Stimulated activated CD8-positive, alpha-beta memory T cell treated with anti-CD3 and anti-CD28 coated beads, Interleukin-12 subunit alpha, Interleukin-12 subunit beta, amount 100 ng/mL, for 24 hours (primary cell): ENCODE data around the gene TTC9B.

Experiments used
- DNase-seq: peaks from one replicate; pipeline ENCODE4 v3.0.0-alpha.2; 2020; ENCODE audit errors: extremely low read depth

Gene TTC9B

DNA sequence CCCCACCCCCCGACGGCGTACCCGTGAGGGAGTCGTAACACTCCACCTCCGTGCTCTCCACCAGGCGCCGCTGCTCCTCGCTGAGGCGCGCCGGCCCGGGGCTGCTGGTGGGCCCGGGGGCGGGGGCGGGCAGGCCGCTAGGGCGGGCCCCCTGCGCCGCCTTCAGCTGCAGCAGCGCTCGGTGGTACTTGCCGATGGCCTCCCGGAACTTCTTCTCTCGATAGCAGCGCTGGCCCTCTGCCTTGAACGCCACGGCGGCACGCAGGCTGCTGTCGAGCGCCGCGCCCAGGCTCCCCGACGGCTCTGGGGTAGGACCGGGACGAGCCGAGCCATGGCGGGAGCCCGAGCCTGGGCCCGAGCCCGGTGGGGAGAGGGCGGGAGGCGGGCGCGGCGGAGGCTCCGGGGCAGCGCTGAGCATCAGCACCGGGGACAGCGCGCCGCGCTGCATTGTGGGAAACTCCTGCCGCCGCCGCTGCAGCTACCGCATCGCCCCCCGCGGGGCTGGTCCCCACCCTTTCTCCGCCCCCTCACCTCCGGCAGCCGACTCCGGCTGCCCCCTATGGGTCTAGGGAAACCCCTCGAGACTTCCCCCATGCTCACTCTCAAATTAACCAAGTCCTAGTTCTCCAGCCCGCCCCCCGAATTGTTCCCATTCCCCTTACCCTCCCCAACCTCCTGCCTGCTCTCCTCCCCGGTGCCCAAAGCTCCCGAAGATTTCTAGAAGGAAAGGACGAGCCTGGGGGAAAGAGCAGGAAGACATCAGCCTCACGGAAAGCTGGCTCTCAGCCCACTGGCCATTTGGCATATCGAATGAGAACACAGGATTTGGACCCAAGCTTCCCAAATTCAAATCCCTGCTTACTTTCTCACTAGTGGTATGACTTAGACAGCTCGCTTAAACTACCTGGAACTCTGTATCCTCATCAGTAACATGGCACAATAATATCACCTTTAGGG lies at the start of gene TTC9B:
Gene TTC9B, minus strand, starts transcription at position 451 of the 957 bp plus-strand sequence. Its CDS starts 3 bp downstream, at position 448.
- no peak for DNase-seq

DNA sequence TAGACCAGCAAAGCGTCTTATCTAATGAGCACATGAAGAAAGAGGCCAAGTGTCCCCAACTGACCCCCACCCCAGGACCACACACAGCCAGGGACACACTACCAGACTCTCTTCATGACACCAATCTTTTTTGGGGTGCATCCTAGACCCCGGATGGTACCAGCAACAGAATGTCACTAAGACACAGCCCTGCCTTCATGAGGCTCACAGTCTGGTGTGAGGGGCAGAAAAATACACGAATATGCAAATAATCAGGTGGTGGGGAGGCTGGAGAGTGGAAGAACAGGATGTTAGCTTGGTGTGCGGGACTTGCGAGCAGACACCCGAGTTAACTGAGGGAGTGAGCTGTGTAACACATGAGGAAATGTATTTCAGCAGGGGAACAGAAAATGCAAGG lies 49.4 kb upstream of the TTC9B start:
- no peak for DNase-seq

DNA sequence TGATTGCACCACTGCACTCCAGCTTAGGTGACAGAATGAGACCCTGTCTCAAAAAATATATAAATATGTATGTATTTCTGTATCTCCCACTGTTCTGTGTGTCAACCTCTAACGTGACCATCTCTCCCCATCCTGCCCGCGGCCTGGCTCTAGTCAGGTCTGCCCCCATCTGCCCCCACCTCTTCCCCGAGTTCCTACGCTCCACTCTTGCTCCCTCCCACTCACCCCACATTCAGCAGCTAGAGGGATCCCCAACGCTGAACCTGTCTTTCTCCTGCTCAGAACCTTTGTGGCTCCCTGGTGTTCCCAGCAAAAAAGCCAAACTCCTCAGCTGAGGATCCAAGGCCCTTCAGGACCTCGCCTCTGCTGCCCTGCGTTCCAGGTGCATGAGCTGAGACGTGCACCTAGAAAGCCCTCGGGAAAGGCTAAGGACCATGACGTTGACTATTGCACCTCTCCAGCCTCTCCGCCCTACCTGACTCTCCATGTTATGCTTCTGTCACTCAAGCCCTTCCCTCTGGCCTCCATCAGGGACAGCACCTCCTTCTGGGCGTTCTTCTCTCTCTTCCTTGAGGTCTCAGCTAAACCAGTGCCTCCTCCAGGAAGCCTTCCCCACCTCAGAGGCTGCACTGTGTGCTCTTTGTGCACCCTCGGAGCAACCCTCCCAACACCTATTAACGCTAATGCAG lies 48.9 kb upstream of the TTC9B start:
- DNase-seq: no peak

GRCh38 chr19:40266119-40266518 lies 47.9 kb upstream of the TTC9B start:
- no peak for DNase-seq

DNA sequence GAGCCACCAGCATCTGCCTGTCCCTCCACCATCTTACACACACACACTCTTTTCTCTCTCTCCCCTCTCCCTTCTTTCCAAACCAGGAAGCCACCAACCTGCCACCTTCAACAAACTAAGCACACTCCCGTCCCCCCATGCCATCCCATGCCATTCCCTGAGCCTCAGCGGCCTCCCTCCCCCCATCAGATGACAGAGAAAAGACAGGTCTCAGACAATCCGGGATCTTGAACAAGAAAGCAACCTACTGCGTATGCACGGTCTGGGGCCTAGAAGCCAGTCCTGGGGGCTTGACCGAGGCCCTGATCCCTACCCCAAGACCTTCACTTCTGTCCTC lies 47.5 kb upstream of the TTC9B start:
- no peak for DNase-seq

GRCh38 chr19:40265055-40265762 lies 47.0 kb upstream of the TTC9B start:
- DNase-seq: no peak

- DNase-seq: no peak
Observed at GRCh38 chr19:40264314-40265054, 46.3 kb upstream of the TTC9B start.

DNA sequence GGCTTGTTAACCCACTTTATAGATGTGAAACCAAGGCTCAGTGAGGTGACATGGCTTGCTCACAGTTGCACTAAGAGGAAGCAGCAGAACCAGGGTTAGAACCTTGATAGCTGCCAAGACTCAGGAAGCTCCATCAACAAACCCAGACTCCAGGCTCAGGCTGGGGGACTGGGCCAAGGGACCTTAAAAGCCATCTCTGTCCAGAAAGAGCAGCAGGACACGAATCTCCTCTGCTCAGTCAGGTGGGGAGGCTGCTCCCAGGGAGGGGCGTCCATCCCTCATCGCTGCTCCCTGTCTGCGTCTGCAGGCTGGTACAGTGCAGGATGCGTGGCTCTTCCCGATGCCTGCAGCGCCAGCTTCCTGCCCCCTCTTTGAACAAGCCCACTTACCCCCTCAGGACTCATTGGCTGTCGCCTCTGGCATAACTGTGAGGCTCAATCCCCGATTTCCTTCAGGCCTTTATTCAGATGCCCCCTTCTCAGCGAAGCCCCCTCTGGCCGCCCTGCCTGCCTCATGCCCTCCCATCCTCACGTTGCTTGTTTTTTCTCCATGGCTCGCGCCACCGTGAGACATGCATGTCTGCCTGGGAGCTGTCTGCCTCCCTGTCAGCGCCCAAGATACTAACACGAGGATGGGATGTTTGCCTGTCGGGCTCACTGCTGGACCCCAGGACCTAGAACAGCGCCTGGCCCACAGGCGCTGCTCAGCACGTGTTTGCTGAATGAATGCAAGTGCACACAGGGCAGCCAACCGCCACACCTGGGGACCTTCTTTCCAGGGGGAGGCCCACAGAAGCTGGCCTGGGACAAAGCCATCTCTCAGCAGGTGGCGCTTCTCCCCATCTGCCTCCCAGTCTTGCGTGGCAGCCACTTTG lies 45.5 kb upstream of the TTC9B start:
- no peak for DNase-seq

DNA sequence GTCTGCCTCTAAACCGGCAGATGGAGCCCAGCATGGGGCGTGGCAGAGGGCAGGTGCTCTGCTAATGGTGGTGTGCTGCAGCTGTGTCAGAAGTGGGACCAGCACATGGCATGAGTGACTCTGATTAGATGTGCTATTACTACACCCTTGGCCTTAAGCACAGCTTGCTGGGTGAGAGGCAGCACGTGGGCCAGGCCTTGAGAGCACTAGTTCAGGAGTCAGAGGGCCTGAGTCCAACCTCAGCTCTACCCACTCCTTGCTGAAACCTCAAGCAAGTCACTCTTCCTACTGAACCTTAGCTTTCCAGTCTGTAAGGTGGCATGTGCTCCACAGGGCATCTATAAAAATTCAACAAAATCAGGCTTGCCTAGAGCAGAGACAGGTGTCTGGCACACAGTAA lies 44.2 kb upstream of the TTC9B start:
- no peak for DNase-seq

DNA sequence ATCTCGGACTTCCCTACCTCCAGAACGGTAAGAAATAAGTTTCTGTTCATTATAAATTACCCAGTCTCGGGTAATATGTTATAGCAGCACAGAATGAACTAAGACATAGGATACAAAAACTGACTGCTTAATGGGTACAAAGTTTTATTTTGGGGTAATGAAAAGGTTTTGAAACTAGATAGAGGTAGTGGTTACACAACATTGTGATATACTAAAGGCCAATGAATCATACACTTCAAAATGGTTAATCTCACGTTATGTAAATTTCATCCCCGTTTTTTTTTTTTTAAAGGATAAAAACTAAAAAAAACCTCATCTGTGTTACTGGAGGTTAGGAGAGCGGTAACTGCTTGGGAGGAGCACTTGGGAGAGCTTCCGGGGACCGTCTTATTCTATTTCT lies 43.4 kb upstream of the TTC9B start:
- no peak for DNase-seq

DNA sequence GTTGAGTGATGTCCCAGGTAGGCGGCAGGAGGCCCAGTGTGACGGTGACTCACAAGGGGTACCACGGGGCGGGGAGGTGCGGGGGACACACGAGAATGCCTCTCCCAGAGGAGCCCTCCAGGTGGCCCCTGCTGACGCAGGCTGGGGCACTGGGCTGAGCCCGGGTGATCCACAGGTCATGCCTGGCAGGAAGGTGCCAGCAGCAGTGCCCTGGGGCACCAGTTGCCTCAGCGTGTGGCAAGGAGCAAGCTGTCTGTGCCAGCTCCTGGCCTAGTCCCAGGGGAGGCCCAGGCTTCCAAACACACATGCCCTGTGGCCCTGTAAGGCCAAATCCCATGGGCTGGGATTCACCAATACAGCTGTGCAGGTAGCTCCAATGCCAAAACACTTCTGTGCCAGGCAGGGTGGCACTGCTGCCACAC lies 38.9 kb upstream of the TTC9B start:
- DNase-seq: no peak

- no peak for DNase-seq
Observed at GRCh38 chr19:40256512-40256911, 38.3 kb upstream of the TTC9B start.

- DNase-seq: no peak
Observed at GRCh38 chr19:40255619-40256166, 37.5 kb upstream of the TTC9B start.

GRCh38 chr19:40254714-40255418 lies 36.7 kb upstream of the TTC9B start:
- DNase-seq: no peak

- no peak for DNase-seq
Observed at GRCh38 chr19:40253611-40254092, 35.5 kb upstream of the TTC9B start.

DNA sequence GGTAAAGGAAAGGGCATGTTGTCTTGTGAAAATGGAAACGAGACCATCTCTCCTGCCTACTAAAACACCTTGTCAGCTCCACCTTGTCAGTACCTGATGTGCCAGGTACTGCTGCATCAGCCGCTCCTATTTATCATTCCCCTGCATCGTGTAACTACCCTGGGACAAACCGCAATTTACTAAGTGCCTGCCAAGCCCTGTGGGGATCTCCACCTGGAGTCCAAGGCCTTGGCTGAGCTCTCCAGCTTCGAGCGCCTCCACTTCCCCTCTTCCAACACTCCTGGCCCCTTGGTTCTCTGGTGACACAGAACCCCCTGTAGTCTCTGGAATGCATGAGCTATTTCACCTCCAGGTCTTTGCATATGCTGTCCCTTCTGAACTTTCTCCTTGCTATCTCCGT lies 34.2 kb upstream of the TTC9B start:
- DNase-seq: no peak

DNA sequence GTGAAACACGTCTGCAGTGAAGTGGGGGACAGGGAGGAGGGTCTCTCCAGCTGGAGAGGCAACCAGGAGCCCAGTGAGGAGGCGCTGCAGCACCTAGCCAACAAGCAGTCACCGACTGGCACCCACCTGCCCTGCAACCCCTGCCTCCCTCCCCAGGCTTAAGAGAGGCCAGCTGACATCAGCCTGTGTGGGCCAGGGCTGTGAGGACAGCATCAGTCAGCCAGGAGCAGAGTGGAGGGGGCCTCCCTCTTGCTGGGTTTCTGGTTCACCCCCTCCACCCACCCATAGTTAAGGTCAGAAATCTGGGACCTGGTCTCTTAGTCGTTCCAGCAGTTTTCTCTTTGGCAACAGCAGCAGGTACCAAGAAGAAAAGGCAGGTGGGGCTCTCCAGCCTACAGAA lies 33.8 kb upstream of the TTC9B start:
- DNase-seq: no peak

- DNase-seq: no peak
Observed at GRCh38 chr19:40251244-40251643, 33.1 kb upstream of the TTC9B start.

DNA sequence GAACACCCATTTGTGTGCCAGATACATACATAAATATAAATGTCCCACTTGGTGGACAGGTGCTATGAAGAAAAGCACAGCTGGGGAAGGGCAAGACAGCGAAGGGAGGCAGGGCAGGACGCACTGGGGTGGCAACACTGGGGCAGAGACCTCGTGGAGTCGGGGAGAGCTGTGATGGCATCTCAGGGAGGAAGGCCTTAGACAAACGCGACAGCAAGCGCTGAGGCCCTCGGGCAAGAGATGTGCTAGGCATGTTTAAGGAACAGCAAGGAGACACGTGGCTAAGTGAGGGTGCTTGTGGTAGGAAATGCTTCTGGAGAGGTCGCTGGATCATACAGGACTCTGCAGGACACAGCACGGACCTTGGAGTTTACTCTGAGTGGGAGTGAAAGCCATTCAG lies 31.6 kb upstream of the TTC9B start:
- no peak for DNase-seq

GRCh38 chr19:40249201-40249600 lies 31.0 kb upstream of the TTC9B start:
- no peak for DNase-seq
